GM19372 (cell line): ENCODE results near the gene PDE7B.
"Not testable (repeated sequence)": the region's sequence is repeated elsewhere in the genome, so short reads cannot be mapped to it uniquely, and the experiment has no call there.

Source experiments
- ATAC-seq: cut with Tn5 transposase; IDR thresholded peaks from one replicate; pipeline ENCODE4 v1.9.1; 2021; ENCODE audit warnings: mild to moderate bottlenecking, low read depth, moderate library complexity; ENCODE audit not compliant: unreplicated experiment

The PDE7B gene

DNA sequence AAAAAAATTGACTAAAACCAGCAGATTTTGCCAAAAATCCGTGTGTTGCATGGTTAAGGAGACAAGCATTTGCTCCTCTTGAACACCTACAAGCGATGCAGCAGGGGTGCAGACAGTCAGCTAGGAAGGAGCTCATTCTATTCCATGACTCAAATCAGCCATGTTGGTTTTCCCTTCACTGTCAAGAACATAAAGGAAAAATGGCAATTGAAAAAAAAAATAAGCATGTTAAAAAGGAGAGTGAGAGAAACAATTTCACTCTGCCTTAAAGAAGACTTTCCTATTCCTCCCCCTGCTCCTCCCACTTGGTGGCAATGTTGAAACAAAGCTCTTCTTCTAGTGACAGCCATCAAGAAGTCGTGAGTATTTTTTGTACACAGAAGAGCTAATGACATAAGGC is 283.2 kb downstream of the PDE7B start:
- ATAC-seq: no peak

DNA sequence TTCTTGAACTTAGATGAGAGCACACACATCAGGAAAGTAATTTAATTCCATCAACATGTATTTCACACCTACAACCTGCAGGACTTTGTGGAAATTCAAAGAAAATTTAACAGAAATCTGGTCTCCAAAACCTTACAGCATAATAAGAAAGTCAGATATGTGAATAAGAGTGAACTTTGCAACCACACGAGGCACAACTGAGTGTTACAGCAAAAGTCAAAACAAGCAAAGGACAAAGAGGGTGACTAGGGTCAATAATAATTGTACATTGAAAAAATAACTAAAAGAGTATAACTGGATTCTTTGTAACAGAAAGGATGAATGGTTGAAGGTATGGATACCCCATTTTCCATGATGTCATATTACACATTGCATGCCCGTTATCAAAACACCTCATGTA is 284.8 kb downstream of the PDE7B start:
- no peak for ATAC-seq

DNA sequence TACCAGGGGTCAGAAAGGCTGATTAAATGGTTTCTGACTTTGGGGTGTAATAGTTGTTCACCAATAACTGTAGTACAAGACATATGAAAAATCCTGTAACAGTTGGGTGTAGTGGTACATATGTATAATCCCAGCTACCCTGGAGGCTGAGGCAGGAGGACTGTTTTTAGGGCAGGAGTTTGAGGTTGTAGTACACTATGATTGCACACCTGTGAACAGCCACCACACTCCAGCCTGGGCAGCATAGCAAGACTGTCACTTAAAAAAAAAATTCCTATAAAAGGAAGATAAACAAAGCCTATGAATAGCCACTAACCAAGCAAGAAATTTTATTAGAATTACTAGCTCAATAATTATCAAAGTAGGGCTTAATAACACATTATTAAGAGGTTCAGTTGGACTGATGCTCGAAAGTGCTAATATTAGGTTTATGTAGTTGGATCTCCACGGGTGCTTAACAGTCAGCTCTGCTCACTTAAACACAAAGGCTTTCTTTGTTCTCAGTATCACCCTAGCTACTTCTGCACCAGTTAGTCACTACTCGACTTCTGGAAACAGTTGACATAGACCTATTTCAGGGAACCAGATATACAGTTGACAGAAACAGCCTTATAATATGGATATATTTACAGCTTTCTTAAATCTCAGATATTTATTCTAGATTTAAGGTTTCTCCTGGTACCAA is 285.6 kb downstream of the PDE7B start:
- ATAC-seq: no peak

DNA sequence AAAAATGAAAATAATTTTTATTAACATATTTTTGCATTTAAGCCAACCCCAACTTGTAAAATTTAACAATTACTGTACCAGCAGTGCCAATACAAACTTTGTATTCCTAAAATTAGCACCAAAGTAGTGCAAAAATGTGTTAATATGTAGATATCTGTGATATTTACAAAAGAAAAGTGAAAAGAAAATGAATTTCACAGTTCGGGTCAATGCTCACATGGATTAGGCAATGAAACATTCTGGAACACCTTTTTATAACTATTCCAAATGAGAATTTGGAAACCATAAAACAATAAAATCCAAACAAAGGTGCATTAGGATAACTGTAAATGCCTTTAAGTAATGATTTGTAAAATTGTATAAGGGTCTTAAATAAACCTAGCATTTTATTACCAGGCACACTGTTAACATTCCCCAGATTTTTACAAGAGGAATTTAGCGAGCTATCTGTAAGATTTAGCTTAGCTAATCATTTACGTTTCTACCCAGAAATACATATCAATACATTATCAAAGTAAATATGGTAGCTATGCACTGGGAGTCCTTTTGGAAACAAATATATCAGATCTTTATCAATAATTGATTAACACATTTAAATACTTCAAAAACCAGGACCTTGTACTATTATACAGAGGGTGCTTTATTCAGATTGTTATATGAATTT is 286.4 kb downstream of the PDE7B start:
- no peak for ATAC-seq

DNA sequence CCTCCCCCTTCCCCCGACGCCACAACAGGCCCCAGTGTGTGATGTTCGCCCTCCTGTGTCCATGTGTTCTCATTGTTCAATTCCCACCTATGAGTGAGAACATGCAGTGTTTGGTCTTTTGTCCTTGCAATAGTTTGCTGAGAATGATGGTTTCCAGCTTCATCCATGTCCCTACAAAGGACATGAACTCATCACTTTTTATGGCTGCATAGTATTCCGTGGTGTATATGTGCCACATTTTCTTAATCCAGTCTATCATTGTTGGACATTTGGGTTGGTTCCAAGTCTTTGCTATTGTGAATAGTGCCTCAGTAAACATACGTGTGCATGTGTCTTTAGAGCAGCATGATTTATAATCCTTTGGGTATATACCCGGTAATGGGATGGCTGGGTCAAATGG is 287.6 kb downstream of the PDE7B start:
- not testable (repeated sequence) for ATAC-seq

DNA sequence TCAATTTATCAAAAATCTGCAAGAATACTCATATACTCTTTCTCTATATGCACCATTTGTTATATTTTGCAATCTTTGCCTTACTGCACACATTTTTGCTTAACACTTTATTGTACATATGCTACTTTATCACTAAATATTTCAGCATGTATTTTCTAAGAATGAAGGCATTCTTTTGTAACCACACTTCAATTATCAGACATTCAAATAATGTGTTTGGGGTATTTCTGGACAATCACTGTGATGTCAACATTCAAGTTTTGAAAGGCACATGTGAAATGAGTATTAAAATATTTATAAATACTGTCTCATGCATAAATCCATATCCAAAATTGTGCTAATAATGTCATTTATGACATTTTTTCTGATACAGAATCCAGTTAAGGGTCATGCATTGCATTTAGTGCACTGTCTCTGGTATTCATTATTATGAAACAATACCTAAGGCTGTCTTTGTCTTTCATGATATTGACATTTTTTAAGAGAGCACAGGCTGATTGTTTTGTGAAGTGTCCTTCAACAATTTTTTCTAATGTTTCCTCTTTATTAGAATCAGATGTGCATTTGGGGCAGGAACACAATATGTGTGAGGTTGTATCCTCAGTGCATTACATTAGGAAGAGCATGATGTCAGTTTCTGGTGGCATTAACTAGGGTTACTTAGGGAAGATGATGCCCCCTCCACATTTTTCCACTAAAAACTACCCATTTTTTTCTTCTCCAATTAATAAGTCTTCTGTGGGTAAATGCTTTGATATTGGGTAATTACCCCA is 292.9 kb downstream of the PDE7B start:
- no peak for ATAC-seq

DNA sequence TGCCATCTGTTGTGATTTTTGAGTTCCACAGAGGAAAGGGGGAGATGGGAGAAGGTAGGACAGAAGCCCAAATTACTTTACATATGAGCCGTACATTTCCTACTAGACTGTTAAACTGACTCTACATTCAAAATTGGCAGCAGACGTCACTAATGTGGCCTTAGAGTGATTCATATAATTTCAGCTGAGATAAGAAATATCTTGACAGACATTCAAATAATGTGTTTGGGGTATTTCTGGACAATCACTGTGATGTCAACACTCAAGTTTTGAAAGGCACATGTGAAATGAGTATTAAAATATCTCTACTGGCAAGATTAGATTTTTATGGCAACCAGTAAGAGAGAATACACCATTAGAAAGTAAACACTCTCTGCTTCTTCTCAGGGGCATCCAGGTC is 294.6 kb downstream of the PDE7B start:
- no peak for ATAC-seq

DNA sequence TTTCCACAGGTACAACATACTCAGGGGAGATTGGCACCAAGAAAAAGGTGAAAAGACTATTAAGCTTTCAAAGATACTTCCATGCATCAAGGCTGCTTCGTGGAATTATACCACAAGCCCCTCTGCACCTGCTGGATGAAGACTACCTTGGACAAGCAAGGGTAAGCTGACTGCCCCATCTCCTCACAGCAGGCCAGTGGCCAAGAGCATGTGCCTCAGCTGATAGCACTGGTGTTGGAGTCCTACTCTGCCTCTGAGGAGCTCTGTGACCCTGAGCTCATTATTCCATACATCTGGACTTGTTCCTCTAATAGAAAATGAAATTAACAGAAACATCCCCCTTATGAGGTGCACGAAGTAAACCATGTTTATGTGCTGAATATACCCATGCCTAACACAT is 295.8 kb downstream of the PDE7B start:
- ATAC-seq: no peak

DNA sequence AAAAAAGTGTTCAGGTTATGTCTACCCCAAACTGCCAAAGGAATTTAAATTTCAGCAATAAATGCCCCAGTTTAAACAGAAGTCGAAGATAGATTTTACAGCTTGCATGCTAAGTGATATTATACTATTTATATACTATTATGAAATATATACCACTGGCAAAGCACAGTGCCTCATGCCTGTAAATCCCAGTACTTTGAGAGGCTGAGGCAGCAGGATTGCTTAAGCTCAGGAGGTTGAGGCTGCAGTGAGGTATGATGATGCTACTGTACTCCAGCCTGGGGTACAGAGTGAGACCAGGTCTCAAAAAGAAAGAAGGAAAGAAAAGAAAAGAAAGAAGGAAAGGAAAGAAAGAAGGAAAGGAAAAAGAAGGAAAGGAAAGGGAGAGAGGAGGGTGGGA is 296.6 kb downstream of the PDE7B start:
- no peak for ATAC-seq

DNA sequence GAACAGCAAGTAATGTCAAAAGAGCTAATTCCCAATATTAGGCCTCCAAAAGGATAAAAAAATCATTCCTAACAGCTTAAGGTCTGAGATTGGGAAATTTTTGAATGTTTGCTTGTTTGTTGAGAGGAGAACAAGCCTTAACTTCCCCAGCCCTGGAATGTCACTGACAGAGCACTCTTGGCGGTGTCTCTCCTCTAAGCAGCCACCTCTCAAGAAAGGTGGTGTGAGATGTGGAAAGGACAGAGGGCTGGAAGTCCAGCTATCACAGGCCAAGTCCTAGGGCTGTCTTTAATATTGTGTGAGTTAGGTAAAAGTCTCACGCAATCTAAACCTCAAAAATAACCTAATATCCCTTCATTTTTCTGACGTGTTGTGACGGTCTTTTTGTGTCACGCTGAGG is 297.0 kb downstream of the PDE7B start:
- no peak for ATAC-seq

DNA sequence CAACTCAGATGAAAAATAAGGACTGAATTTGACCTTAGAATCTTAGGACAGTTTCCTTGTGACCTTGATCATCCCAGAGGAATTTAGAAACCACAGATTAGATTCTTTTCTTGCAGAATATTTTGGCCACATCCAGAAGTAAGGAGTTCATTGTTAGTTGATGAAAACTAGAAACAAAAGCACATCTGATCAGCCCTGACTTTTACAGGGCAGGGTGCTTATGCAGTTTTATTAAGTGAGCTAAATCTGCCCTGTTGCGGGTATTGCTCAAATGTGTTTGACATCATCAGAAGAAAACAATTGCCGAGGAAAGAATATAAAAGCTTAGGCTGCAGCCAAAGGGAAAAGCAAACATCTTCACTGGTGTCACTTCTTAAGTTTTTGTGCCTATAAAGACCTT is 297.8 kb downstream of the PDE7B start:
- no peak for ATAC-seq

DNA sequence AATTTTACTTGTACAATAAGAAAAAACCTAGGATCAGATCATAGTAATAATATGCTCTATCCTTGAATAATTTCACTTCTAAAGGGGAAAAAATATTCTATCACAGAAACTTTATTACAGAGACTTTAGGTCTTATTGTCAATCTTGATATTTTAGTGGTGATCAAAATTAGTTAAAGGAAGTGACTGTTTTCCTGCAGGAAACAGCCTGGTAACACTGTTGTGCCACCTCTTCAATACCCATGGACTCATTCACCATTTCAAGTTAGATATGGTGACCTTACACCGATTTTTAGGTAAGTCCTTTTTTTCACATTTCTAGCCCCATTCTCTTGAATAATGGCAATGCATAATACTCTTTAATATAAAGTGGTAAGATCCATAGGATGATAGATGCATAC is 299.5 kb downstream of the PDE7B start:
- ATAC-seq: no peak

DNA sequence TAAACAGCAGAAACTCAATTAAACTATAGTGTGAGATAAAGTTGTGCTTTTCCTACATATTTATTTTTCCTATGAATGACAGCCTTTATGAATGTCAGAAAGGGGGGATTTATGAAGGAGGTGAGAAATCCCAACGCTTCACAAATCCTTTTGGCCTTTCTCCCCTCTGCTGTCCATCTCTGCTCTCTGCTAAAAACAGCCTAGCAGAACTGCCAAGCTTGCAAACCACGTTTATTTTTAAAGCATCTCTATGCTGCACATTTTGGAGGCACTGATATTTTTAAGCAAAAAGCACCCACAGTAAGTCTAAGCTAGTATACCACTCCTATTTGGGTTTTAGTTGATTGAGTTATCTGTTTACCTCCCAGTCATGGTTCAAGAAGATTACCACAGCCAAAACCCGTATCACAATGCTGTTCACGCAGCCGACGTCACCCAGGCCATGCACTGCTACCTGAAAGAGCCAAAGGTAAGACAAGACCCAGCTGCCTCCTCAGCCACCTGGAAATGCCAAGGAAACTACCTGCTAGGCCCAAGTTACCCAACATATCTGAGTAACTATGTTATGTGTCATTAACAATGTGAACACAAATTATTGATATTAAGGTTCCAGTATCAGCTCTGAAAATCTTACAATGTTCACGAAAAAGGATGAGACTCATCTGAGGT is 302.3 kb downstream of the PDE7B start:
- ATAC-seq: no peak

DNA sequence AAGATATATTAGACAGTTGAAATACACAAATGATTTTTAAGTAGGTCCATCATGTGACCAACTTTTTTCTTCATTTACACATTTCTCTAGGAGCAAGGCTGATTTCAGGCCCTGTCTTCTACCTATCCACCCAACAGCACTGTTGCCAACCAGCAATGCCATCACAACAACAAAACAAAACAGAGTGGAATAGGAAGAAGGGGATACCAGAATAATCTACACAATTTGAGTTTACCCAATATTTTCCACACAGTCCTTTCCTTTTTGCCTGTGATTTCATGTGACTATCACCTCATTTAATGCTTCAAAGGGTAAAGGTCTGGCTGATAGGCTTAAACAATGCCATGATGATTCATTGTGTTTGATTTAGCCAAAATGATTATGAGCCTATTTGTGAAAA is 303.7 kb downstream of the PDE7B start:
- no peak for ATAC-seq

DNA sequence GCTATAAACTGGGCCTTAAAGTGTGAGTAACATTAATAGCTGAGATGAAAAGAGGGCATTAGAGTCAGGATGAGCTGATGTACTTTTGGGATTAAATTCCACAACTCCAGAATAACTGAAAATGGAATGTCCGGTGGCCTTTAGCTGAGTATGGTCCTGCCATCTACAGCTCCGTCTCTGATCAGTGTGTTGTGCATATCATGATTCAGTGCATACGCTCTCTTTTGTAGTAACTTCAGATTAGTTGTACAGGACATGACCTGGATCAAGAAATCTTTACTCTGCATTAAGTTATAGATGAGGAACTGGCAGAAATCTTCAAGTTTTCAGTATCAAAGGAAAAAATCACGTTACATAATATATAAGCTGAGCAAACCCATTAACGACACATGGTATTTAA is 306.2 kb downstream of the PDE7B start:
- no peak for ATAC-seq

DNA sequence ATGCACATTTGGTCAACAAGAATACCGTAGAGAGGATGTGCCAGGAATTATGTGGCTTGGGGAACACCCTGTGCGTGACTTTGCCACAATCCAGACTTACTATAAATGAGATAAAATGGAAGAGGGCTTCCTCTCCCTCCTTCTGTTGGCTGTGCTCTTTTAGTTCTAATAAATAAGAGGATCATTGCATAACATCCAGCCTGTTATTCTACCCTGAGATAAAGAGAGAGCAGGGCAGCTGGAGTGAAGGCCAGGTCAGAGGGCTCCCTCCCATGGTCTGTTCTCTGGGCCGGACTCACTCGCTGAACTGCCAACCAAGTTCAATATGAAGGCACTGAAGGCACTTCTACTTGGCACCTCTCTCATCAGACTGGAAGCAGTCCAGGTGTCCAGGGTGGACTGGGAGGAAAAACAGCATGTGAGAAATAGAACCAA is 306.9 kb downstream of the PDE7B start:
- no peak for ATAC-seq

DNA sequence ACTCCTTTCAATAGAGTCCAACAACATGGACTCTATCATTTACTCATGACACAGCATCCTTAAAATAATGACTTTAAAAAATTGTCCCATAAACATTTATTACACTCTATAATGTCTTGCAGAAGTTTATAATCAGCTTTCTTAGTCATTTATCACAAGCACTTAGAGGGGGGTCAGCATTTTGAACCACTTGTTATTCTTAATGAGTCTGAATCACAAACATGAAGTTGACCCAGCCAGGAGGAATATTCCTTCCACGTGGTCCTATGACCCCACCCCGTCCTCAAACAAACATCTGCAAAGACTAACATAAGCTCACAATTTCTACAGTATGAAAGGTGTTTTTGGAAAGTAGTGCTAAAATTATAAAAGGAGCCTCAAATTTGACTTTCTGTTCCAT is 307.5 kb downstream of the PDE7B start:
- ATAC-seq: no peak

DNA sequence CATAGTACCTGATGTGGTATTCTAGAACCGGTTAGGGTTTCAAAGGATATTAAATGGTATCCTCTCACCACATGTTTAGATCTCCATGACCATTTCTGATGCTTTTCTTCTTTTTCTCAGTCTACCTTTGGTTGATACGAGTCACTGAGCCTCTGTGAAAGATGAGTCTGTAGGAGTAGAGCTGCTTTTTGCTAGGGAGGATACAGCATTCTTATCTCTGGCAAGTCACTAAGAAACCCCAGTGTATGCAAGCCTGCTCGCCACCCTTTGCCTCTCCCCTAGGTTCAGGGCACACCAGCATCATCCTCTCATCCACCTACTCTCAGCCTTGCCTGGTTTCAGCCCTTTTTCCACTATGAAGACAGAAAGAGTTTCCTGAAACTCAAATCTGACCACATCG is 308.7 kb downstream of the PDE7B start:
- ATAC-seq: no peak

DNA sequence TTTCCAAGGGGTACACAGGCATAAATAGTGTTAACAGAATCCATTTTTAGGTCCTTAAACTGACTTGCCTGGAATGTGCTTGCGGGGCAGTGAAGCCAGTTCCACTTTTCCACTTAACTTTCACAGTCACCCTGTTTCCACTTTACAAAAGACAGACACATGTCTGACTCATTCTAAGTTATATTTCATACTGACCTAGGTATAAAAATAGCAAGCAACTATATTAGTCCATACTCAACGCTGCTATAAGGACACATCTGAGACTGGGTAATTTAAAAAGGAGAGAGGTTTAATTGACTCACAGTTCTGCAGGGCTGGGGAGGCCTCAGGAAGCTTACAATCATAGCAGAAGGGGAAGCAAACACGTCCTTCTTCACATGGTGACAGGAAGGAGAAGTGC is 310.4 kb downstream of the PDE7B start:
- ATAC-seq: no peak

DNA sequence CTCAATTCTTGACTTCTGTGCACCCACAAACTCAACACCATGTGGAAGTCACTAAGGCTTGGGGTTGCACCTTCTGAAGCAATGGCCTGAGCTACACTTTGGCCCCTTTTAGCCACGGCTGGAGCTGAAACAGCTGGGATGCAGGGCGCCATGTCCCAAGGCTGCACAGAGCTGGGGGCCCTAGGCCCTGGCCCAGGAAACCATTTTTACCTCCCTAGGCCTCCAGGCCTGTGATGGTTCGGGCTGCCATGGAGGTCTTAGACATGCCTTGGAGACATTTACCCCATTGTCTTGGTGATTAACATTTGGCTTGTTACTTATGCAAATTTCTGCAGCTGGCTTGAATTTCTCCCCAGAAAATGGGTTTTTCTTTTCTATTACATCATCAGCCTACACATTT is 311.8 kb downstream of the PDE7B start:
- ATAC-seq: no peak

DNA sequence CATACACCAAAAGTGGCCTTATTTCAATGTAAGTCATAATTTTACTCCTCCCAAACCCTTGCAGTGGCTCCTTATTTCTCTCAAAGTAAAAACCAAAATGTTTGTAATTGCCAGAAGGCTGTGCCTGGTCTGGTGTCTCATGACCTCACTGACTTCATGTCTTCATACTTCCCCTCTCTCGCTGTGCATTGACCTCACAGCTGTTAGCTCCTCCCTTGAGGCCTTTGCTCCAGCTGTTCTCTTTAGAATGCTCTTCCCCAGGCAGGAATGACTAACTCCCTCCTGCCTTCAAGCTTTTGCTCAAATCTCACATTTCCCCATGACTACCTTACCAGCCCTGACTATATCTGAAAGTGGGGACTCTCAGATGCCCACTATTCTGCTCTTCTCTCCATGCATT is 315.3 kb downstream of the PDE7B start:
- ATAC-seq: no peak
